ENCODE data around the gene ACR. TPM values are rescaled to one million over a fixed set of nuclear protein-coding genes. Genes with fewer than 3 reads are reported as not detected.

Gene ACR
- total and polyA plus RNA-seq, 10 of the 15 experiments (the other 5 are each of a cell fraction or from before 2014, with no cell fraction given), result not detected

DNA sequence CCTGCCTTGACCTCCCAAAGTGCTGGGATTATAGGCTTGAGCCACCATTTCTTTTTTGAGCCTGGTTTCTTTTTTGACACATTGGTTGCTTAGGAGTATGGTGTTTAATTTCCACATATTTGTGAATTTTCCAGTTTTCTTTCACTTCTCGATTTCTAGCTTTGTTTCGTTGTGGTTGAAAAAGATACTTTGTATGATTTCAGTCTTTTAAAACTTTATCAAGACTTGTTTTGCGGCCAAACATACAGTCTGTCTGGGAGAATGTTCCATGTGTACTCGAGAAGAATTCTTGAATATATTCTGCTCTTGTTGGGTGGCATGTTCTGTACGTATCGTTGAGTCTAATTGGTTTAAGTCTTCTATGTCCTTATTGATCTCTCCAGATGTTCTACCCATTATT is 44.5 kb upstream of the ACR start:
- Histone ChIP-seq H3K4me3 (no peak overlapping the region), H3K27ac (ENCODE audit: control insufficient read depth, insufficient read depth) (no peak overlapping the region), H3K4me1 (ENCODE audit: control insufficient read depth, insufficient read depth, low read length) (no peaks in the 10 kb centered on the region), H3K4me2 (ENCODE audit: control insufficient read depth, insufficient read depth) (no peak overlapping the region), H4K20me1 (ENCODE audit: control insufficient read depth, insufficient read depth) (no peaks in the 10 kb centered on the region), H3K79me2 (ENCODE audit: control insufficient read depth, insufficient read depth, low read length) (no peaks in the 10 kb centered on the region), H3K27me3 (replicated peaks in 1 of 2; ENCODE audit: control insufficient read depth in 2 of 2, insufficient read depth in 2 of 2, low read length in 1 of 2) (no peaks in the 10 kb centered on the region; a peak in 1 of 4 replicates), H3K9me3 (replicated peaks; ENCODE audit: control insufficient read depth, insufficient read depth, low read length) (no peaks in the 10 kb centered on the region), H3K36me3 (ENCODE audit: control insufficient read depth in 2 of 2, insufficient read depth in 2 of 2, low read length in 1 of 2) (no peaks in the 10 kb centered on the region), H3K9ac (ENCODE audit: control insufficient read depth, insufficient read depth, low read length) (no peak overlapping the region), H2AFZ (ENCODE audit: control insufficient read depth, low read depth, low read length) (no peak overlapping the region)
- RAD21 ChIA-PET (ENCODE audit: unreplicated experiment), result no interaction called here
- POLR2A ChIA-PET, result no interaction called here
- no TSS peak for BruUV-seq (replicated peaks)
- in situ Hi-C loops (cut with MboI), result no loop called here
- ATAC-seq (no peak), DNase-seq (ENCODE audit: low read depth, low spot score) (no peak), FAIRE-seq (peak; percentile 7)
- SMC1A ChIA-PET (ENCODE audit: uncharacterized antibody, unreplicated experiment), result interaction anchor here (1.3 to 1.4 kb wide), 3 partner anchors 9 to 225 kb away, joined by 3 to 4 read pairs (median 3); no protein-coding TSS in a partner anchor
- 60% methylated on average over 6 of the region's 6 CpGs for WGBS (ENCODE audit: insufficient coverage, insufficient replicate concordance, low lambda C conversion rate, missing lambda C conversion rate)
- CTCF ChIA-PET, result interaction anchor here (0.6 to 1.0 kb wide), 2 partner anchors 73 to 130 kb away, joined by 4 read pairs; no protein-coding TSS in a partner anchor
- intact Hi-C loops (cut with micrococcal nuclease; ENCODE audit: unreplicated experiment), result loop anchor here (5.0 kb wide), 2 partner anchors 71 to 441 kb away; partner anchors contain the start of gene HDAC10
- TF ChIP-seq CHD1 (IDR thresholded peaks at IDR 0.05; ENCODE audit: low read depth, low read length) (no peak), RB1 (IDR thresholded peaks at IDR 0.05; ENCODE audit: borderline replicate concordance) (no peak), ZNF217 (IDR thresholded peaks at IDR 0.05) (no peak), ASH2L (IDR thresholded peaks at IDR 0.05; ENCODE audit: borderline replicate concordance, low read depth) (no peak), MYC (IDR thresholded peaks at IDR 0.05; ENCODE audit: insufficient read depth, insufficient read length, insufficient replicate concordance, low read length, severe bottlenecking) (no peak), IKZF2 (IDR thresholded peaks at IDR 0.05) (0 out of 4 replicates have a peak, but pooled peaks of 1 of the 2 experiments have one; percentile 17), NBN (IDR thresholded peaks at IDR 0.05) (no peak), PML (IDR thresholded peaks at IDR 0.05; ENCODE audit: low read length) (no peak)
- TF ChIP-seq, protein P1, sequence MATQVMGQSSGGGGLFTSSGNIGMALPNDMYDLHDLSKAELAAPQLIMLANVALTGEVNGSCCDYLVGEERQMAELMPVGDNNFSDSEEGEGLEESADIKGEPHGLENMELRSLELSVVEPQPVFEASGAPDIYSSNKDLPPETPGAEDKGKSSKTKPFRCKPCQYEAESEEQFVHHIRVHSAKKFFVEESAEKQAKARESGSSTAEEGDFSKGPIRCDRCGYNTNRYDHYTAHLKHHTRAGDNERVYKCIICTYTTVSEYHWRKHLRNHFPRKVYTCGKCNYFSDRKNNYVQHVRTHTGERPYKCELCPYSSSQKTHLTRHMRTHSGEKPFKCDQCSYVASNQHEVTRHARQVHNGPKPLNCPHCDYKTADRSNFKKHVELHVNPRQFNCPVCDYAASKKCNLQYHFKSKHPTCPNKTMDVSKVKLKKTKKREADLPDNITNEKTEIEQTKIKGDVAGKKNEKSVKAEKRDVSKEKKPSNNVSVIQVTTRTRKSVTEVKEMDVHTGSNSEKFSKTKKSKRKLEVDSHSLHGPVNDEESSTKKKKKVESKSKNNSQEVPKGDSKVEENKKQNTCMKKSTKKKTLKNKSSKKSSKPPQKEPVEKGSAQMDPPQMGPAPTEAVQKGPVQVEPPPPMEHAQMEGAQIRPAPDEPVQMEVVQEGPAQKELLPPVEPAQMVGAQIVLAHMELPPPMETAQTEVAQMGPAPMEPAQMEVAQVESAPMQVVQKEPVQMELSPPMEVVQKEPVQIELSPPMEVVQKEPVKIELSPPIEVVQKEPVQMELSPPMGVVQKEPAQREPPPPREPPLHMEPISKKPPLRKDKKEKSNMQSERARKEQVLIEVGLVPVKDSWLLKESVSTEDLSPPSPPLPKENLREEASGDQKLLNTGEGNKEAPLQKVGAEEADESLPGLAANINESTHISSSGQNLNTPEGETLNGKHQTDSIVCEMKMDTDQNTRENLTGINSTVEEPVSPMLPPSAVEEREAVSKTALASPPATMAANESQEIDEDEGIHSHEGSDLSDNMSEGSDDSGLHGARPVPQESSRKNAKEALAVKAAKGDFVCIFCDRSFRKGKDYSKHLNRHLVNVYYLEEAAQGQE (IDR thresholded peaks at IDR 0.05; ENCODE audit: low read depth, low read length), result no peak
- TF ChIP-seq, protein P2, sequence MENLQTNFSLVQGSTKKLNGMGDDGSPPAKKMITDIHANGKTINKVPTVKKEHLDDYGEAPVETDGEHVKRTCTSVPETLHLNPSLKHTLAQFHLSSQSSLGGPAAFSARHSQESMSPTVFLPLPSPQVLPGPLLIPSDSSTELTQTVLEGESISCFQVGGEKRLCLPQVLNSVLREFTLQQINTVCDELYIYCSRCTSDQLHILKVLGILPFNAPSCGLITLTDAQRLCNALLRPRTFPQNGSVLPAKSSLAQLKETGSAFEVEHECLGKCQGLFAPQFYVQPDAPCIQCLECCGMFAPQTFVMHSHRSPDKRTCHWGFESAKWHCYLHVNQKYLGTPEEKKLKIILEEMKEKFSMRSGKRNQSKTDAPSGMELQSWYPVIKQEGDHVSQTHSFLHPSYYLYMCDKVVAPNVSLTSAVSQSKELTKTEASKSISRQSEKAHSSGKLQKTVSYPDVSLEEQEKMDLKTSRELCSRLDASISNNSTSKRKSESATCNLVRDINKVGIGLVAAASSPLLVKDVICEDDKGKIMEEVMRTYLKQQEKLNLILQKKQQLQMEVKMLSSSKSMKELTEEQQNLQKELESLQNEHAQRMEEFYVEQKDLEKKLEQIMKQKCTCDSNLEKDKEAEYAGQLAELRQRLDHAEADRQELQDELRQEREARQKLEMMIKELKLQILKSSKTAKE (IDR thresholded peaks at IDR 0.05; ENCODE audit: low read depth, poor library complexity, severe bottlenecking), result no peak
- TF ChIP-seq, protein P3, sequence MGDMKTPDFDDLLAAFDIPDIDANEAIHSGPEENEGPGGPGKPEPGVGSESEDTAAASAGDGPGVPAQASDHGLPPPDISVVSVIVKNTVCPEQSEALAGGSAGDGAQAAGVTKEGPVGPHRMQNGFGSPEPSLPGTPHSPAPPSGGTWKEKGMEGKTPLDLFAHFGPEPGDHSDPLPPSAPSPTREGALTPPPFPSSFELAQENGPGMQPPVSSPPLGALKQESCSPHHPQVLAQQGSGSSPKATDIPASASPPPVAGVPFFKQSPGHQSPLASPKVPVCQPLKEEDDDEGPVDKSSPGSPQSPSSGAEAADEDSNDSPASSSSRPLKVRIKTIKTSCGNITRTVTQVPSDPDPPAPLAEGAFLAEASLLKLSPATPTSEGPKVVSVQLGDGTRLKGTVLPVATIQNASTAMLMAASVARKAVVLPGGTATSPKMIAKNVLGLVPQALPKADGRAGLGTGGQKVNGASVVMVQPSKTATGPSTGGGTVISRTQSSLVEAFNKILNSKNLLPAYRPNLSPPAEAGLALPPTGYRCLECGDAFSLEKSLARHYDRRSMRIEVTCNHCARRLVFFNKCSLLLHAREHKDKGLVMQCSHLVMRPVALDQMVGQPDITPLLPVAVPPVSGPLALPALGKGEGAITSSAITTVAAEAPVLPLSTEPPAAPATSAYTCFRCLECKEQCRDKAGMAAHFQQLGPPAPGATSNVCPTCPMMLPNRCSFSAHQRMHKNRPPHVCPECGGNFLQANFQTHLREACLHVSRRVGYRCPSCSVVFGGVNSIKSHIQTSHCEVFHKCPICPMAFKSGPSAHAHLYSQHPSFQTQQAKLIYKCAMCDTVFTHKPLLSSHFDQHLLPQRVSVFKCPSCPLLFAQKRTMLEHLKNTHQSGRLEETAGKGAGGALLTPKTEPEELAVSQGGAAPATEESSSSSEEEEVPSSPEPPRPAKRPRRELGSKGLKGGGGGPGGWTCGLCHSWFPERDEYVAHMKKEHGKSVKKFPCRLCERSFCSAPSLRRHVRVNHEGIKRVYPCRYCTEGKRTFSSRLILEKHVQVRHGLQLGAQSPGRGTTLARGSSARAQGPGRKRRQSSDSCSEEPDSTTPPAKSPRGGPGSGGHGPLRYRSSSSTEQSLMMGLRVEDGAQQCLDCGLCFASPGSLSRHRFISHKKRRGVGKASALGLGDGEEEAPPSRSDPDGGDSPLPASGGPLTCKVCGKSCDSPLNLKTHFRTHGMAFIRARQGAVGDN (IDR thresholded peaks at IDR 0.05), result no peak
